A549 treated with RU486 at 1 μM for 4 hours (cell line): ENCODE measurements around the gene SCAF4. TPM values are rescaled to one million over a fixed set of nuclear protein-coding genes. Genes with fewer than 3 reads are reported as not detected.

Source experiments
- total RNA-seq: library from RNA; stranded (reverse); fragments of 200-300 nt; extraction: Qiagen RNA extraction; gene quantifications from 5 replicates; pipeline ENCODE4 v1.2.3, GENCODE V29; 2022; ENCODE audit warnings: low read depth

The SCAF4 gene, protein sequence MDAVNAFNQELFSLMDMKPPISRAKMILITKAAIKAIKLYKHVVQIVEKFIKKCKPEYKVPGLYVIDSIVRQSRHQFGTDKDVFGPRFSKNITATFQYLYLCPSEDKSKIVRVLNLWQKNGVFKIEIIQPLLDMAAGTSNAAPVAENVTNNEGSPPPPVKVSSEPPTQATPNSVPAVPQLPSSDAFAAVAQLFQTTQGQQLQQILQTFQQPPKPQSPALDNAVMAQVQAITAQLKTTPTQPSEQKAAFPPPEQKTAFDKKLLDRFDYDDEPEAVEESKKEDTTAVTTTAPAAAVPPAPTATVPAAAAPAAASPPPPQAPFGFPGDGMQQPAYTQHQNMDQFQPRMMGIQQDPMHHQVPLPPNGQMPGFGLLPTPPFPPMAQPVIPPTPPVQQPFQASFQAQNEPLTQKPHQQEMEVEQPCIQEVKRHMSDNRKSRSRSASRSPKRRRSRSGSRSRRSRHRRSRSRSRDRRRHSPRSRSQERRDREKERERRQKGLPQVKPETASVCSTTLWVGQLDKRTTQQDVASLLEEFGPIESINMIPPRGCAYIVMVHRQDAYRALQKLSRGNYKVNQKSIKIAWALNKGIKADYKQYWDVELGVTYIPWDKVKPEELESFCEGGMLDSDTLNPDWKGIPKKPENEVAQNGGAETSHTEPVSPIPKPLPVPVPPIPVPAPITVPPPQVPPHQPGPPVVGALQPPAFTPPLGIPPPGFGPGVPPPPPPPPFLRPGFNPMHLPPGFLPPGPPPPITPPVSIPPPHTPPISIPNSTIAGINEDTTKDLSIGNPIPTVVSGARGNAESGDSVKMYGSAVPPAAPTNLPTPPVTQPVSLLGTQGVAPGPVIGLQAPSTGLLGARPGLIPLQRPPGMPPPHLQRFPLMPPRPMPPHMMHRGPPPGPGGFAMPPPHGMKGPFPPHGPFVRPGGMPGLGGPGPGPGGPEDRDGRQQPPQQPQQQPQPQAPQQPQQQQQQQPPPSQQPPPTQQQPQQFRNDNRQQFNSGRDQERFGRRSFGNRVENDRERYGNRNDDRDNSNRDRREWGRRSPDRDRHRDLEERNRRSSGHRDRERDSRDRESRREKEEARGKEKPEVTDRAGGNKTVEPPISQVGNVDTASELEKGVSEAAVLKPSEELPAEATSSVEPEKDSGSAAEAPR
- total RNA-seq: 18.8 to 20.8 TPM (median 20.3 TPM) in 5 replicates

DNA sequence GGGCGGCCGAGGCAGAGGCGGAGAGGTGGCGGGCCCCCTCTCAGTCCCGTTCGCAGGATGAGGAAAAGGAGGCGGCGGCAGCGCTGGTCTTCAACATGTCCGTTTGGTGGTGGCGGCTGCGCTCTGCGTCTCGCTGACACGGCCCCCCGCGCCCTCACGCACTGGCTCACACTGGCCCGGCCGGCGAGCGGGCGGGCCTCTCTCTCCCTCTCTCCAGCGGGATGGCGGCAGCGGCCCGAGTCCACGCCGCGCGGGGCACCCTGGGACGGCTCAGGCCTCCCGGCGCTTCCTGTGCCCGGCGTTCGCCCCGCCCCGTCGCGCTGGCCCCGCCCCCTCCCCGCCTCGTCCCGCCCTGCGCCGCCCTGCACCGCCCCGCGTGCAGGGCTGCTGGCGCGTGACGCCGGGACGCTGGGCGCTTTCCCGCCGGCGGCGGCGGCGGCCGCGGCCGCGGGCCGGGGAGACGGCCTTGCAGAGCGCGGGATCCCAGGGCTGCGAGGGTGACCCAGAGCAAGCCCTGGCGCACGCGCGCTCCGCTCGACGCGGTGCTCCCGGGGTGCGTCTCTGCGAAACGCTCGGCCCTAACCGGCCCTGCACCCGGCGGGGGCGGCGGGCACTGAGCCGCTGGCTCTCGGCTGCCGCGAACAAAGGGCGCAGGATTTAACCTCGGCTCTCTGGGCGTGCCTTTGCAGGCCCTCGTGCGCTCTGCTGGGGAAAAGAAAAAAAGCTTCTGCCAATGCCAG is at the start of gene SCAF4:
Gene SCAF4, minus strand, starts transcription at position 262 of the 740 bp plus-strand sequence. CDS start 426 bp downstream, outside the sequence.

DNA sequence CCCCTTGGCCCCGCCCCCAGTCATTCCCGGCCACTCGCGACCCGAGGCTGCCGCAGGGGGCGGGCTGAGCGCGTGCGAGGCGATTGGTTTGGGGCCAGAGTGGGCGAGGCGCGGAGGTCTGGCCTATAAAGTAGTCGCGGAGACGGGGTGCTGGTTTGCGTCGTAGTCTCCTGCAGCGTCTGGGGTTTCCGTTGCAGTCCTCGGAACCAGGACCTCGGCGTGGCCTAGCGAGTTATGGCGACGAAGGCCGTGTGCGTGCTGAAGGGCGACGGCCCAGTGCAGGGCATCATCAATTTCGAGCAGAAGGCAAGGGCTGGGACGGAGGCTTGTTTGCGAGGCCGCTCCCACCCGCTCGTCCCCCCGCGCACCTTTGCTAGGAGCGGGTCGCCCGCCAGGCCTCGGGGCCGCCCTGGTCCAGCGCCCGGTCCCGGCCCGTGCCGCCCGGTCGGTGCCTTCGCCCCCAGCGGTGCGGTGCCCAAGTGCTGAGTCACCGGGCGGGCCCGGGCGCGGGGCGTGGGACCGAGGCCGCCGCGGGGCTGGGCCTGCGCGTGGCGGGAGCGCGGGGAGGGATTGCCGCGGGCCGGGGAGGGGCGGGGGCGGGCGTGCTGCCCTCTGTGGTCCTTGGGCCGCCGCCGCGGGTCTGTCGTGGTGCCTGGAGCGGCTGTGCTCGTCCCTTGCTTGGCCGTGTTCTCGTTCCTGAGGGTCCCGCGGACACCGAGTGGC is 72.2 kb downstream of the SCAF4 start, which contains the start of gene SOD1:
Gene SOD1, plus strand, starts transcription at position 158 of the 723 bp plus-strand sequence. Its CDS starts 77 bp downstream, at position 235.

Other genes with a start within 250 kb of the SCAF4 start
- 371 to 454 TPM (median 398 TPM) in 5 replicates for gene SOD1, start 72.4 kb downstream of the SCAF4 start, total RNA-seq
- 1.4 to 1.8 TPM (median 1.7 TPM) in 5 replicates for gene HUNK, start 140.9 kb upstream of the SCAF4 start, total RNA-seq